ENCODE results near the gene BHLHE23. TPM values are rescaled to one million over a fixed set of nuclear protein-coding genes. Genes with fewer than 3 reads are reported as not detected.
A peak's percentile ranks its signal among the peaks of the same experiment; 100 is the strongest.
"Not testable (repeated sequence)": the region's sequence is repeated elsewhere in the genome, so short reads cannot be mapped to it uniquely, and the experiment has no call there.

BHLHE23 gene
- total RNA-seq, 1 experiment from 2014 or later: not detected

DNA sequence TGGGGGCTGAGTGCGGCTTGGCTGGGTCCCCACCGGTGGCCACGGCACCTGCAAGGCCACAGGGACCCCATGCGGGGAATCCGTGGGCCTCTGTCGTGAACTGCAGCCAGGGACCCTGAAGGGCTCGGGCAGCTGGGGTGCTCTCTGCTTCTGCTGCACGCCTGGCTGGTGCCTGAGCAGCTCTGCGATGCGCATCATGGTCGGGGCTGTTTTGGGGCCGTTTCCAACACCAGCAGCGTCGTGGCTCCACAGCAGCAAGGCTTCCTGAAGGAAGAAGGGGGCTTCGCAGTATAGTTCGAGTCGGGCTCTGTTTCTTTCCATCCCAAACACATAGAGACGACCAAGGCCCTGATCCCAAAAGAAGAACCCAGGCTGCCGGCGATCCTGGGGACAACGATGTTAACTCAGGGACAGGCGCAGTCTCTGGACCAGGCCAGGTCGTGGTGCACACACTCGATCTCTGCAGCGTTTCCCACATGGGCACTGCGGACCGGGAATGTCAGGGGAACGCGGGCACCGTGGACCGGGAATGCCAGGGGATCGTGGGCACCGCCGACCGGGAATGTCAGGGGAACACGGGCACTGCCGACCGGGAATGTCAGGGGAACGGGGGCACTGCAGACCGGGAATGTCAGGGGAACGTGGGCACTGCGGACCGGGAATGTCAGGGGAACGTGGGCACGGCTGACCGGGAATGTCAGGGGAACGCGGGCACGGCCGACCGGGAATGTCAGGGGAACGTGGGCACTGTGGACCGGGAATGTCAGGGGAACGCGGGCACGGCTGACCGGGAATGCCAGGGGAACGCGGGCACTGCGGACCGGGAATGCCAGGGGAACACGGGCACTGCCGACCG is 36.8 kb upstream of the BHLHE23 start:
- no peak for DNase-seq (ENCODE audit: low read depth)

DNA sequence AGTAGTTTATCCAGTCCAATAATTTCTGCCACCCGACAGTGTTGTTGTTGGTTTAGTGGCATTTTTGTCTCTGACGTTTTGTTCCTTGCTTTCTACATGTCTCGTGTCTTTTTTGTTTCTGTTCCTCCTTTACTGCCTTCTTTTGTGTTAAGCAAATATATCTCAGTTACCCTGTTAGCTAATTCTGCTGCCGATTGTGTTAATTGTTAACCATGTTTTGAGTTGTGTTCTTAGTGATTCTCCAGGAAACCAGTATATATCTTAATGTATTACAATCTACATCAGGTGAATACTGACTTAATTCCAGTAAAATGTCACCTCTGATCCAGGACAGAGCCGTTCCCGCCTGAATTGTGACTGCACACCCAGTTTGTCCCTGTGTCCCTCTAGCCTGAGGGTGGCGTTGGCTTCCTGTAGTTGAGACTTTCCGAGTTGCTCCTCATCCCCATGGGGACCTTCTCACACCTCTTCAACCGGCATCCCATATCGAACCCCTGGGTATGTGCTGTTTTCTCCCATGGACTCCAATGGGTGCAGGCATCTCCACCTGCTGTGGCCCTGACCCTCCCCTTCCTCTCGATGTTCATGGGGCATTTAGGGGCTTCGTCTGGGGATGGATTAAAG is 35.8 kb upstream of the BHLHE23 start:
- DNase-seq (ENCODE audit: low read depth): no peak

DNA sequence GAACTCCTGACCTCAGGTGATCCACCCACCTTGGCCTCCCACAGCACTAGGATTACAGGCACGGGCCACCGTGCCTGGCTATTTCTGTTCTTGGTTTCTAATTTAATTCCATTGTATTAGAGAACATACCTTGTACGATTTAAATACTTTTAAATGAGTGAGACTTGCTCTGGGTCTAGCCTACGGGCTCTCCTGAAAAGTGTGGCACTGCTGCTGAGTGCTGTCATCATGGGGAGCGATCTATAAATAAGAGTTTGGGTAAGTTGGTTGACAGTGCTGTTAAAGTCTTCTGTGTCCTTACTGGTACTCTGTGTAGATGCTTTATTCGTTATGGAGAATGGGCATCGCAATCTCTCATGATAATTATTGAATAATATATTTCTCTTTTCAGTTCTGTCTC is 35.0 kb upstream of the BHLHE23 start:
- DNase-seq (ENCODE audit: low read depth): no peak

DNA sequence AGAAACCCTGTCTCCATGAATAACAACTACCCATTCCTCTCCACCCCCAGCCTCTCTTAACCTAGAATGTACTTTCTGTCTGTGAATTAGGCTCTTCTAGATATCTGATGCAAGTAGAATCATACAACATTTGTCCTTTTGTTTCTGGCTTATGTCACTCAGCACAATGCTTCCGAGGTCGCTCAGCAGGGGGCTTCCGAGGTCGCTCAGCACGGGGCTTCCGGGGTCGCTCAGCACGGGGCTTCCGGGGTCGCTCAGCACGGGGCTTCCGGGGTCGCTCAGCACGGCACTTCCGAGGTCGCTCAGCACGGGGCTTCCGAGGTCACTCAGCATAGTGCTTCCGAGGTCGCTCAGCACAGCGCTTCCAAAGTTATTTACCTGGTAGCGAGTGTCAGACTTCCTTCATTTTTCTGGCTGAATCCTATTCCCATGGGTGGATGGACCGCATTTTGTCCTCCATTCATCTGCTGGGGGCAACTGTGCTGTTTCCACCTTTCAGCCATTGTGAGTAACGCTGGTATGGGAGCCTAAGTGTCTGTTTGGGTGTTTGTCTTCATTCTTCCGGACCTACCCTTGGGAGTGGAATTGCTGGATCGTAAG is 31.0 kb upstream of the BHLHE23 start:
- no peak for DNase-seq (ENCODE audit: low read depth)

DNA sequence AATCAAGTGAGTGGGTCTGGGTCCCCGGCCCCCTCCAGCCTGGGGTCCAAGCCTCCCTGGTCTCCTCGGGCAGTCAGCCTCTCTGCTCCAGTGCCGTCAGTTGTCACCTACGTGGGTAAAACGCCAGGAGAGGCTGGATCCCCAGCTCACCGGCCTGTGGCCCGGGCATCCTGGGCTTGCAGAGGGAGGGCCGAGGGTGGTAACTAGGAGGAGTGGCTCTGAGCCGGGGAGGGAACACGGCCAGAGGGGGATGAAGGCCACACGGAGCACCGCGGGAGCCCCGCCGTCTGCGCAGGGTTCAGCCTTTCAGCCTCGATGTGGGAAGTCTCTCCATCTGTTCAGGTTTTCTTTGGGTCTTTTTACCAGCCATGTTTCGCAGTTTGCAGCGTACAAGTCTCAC is 29.5 kb upstream of the BHLHE23 start:
- no peak for DNase-seq (ENCODE audit: low read depth)

DNA sequence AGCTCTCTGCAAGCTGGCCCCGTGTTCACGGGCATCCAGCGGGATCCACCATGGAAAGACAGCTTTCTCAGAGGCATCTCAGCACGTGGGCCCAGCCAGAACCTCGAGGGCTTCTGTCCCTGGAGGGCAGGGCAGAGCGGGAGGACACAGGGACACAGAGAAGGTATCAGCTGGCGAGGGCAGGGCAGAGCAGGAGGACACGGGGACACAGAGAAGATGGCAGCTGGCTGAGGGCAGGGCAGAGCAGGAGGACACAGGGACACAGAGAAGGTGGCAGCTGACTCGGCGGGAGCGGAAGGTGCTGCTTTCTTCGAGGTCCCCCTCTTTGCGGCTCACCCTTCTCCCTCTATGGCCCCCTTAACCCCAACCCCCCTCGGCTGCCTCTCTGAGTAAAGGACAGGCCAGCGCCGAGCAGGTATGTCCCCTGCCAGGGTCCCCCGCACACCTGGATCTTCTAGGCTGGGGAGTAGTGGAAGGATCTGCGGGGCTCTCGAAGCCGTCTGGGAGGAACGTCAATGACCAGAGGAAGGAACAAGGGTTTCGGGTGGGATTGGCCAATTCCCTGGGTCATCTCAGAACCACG is 28.9 kb upstream of the BHLHE23 start:
- DNase-seq (ENCODE audit: low read depth): no peak

DNA sequence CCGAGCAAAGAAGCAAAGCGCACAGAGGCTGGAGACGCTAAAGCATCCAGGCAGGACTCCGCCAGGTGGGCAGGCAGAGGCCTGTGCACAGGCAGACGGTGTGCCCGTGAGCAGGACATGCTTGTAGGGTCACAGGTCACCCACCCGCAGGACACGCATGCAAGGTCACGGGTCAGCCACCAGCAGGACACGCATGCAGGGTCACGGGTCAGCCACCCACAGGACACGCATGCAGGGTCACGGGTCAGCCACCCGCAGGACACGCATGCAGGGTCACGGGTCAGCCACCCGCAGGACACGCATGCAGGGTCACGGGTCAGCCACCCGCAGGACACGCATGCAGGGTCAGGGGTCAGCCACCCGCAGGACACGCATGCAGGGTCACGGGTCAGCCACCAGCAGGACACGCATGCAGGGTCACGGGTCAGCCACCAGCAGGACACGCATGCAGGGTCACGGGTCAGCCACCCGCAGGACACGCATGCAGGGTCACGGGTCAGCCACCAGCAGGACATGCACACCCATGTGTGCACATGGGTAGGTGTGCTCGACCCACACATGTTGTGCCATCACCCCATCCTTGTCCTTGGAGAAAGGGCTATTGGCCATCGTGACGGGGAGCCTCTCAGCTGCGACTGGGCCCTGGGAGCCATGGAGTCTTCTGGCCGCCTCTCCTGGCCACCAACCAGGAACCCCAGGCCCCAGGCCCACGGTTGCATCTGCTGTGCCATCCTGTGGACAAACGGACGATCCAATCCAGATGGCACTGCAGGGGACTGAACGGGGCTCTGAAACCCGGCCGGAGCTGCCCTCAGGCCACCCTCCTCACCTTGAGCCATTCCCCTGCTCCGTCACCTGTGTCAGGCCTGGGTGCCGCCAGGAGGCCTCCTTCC is 28.2 kb upstream of the BHLHE23 start:
- DNase-seq (ENCODE audit: low read depth): not testable (repeated sequence)

DNA sequence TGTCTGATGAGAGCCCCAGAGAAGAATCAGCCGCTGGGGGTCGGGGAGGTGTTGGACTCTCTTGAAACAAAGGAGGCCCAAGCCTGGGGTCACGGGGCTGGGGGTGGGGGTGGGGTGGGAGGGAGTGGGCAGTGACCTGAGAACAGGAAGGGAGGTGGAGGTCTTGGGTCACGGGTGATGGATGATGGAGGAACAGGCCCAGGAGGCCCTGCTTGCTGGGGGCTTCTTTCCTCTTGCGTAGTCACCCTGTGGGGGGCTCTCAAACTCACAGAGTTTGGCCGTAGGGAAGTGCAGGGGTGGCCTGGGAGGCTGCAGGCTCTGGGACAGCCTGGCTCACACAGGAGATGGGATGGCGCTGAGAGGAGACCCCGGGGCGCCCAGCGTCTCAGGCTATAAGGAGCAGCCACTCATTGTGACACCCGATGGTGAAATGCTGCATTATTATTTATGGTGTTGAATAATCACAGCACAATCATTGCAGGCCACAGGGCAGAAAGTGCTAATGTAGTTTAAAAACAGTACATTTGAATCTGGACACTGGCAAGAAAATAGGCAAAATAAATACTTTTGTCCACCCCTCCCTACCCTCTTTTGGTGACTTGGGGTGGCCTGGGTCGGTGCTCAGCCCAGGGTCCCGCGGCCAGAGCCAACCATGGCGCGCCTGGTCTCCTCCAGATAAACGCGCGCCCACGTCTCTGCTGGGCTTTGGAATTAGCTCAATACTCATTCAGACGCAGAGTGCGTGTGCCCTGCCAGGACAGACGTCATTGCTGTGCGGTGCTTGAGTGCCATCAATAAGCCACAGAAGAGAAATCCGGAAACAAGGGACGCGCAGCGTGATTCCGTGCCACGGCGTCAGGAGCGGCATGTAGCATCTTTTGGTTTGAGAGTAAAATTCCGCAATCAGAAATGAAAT is 27.3 kb upstream of the BHLHE23 start:
- no peak for DNase-seq (ENCODE audit: low read depth)

DNA sequence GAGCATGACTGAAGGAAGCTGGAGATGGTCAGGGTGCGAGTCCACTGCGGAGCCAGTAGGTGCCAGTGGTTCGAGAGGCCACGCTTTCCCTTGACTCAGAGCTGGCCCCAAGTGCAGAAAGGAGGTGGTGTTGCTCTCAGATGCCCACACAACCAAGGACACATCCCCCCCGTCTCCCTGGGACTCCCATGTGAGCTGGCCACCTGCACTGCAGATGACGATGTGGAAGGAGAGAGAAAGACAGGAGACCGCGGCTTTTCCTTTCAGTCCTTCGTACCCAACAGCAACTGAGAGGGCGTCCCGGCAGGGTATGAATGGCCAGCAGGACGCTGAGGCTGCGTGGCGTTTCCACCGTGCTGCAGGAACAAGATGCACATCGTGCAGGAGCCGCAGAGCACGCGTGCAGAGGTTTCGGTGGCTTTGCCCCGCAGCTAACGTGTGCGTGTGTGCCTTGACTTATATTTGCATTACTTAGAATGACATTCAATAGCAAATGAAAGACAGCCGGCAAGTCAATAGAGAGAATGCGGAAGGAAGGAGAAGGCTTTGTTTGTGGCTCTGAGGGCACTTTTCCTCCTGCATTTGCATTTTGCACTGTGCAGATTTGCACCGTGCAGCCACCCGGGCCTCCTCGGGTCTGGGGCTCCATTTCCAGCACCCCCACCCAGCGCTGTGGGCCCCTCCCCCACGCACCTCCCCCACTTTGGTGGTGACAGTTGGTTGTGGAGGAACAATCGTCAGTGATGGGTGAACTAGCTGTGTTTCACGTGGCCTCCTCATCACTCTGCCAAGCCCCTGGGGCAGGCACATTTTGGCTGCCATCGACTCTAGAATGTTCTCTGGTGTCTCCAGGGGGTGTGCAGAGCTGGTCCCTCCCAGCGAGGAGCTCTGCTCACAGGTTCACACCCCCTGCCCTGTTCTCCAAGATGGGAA is 26.4 kb upstream of the BHLHE23 start:
- no peak for DNase-seq (ENCODE audit: low read depth)

DNA sequence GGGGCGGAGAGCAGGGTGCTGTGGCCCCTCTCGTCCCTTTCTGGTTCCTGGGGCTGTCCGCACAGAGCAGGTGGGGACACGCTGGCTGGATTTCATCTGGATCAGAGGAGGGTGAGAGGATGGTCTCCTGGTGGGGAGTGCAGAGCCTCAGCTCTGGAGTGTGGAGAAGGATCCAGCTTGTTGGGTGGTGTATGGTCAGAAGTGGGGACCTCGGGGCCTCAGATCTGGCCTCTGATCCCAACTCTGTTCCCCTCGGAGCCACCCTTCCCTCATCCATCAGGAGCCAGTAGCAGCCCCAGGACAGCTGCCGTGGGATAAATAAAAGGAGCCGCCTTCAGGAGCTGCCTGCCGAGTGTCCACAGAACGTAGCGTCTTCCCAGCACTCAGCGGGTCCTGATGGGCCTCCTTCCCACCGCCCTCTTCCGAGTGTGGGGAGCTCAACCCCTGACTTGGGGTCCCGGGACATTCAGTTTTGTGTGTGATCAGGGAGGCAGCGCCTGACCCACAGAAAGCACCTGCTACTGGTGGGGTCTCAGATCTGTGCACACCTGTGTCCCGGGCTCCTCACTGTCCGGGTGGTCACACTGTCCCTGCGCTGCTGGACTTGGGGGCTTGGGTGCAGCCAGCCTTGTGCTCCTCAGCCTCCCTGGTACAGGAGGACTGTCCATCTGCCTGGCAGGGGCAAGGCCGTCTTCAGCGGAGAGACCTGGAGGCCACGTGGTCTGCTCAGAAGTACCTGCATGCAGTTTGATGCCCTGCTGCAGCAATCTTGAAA is 25.4 kb upstream of the BHLHE23 start:
- no peak for DNase-seq (ENCODE audit: low read depth)

DNA sequence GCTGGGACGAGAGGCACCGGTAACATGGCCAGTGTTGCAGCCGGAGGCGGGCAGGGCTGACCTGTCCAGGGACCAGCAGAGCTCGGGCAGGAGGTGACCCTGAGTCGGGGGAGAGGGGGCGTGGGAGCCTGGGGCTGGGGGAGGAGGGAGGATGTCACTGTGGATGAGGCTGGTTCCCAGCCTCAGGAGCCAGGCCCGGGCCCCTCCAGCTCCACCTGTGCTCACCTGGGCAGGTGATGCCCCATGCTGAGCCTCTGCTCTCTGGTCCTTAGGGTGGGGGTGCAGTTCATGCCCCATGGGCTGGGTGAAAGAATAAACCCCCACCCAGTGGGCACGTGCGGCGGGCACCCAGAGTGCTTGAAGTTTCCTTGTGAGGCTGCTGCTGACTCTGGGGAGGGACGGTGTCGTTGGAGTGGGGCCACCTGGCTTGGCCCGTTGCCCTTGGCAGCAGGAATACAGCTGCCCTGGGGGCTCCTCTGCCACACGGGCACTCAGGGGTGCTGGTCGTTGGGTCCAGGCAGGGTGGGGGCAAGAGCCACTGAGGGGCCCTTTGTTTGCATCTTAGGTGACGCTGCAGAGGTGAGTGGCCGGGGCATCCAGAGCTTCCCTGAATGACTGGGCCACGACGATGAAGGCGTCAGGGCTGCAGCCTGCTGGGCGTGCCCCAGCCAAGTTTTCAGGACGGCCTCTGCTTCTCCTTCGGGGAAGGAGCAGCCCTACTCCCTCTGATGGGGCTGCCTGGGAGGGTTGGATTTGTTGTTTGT is 24.7 kb upstream of the BHLHE23 start:
- no peak for DNase-seq (ENCODE audit: low read depth)

DNA sequence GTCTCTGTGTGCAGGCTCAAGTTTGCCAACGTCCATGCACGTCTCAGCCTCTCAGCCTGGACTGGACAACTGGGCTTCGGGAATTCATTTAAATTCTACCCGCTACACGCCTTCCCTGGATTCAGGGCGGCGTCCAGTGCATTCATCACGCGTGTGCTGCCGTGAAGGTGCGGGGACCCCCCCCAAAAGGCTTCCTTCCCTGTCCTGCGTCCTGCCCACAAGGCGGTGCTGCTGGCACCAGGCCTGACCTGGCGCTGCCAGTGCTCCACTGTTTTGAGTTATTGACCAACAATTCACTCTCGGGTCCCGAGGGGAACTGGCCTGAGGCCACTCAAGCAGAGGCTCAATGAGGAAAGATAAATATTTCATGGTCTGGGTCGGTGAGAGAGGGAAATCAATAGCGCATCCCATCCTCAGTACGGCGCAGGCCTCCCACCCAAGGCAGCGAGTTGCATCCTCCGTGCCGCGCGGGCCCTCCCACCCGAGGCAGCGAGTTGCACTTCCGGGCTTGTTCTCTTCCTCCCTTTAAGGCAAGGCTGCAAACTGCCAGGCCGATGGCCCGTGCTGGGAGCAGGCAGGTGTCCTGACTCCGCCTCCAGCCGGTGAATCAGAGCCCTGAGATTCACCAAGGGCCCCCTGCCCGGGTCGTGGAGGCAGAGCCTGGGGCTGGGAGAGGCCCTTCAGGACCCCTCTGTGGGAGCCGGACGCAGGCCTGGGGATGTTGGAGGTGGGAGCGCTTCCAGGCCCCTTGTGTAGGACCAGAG is 22.8 kb upstream of the BHLHE23 start:
- no peak for DNase-seq (ENCODE audit: low read depth)

DNA sequence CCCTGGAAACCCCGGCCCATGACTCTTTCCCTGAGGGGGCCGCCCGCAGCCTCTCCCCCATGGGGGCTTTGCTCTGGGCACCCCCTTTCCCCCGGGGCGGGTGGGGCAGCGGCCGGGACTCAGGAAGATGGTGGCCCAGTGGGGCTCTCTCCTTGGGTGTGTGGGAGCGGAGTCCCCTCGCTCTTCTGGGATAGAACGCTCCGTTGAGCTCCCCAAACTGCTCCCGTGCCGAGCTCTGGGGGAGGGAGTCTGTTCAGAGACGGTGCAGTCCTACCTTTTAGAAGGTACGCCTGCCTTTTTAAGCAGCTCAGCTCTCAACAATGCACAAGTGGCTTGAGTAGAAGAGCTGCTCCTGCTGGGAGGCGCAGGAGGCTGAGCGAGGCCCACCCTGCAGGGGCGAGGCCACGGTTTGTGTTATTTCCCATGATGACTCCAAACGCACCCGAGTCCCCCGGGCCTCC is 21.7 kb upstream of the BHLHE23 start:
- DNase-seq (ENCODE audit: low read depth): no peak

DNA sequence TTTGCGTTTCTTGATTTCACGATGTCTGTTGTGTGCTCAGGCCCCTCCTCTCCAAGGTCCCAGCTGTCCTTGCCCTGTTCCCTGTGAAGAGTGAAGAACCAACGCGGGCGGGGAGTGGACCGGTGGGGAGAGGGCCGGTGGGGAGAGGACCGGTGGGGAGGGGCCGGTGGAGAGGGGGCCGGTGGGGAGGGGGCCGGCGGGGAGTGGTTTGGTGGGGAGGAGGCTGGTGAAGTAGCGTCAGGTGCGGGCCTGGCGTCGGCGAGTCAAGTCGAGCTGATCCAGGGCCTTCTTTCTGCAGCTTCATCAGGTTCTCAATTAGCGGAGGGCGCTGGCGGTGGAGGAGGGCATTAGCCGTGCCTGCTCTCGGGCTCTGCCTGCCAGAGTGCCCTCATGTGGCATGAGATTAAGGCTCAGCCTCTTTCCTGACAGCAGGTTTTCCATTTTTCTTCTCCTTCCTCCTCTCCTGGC is 21.2 kb upstream of the BHLHE23 start:
- DNase-seq (ENCODE audit: low read depth): peak; percentile 70

DNA sequence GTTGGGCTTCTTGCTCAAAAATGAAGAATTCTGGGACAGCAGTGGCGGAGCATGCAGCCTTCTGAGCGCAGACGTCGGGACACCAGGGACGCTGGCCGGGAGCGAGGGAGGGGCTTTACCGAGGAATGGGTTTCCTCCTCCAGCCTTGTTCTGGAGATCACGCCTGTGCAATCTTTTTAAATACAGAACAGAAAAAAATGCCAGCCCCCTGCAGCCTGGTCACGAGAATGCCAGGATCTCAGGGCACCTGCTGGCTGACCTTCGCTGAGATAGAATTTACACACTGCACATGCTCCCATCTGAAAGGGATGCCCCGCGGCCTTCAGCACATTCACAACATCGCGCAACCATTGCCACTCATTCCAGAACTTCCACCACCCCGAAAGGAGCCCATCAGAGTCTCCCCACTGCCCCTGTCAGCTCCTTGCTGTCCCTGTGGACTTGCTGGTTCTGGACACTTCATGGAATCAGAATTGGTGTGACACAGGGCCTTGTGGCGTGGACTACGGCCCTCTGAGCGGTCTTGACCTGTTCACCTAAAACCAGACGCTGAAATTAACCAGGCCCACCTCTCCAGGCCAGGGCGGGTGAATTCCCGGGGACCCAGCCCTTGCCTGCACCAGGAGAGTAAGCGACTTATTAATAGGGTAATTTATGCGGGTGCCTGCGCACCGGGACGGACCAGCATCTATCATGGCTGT is 20.6 kb upstream of the BHLHE23 start:
- DNase-seq (ENCODE audit: low read depth): no peak

DNA sequence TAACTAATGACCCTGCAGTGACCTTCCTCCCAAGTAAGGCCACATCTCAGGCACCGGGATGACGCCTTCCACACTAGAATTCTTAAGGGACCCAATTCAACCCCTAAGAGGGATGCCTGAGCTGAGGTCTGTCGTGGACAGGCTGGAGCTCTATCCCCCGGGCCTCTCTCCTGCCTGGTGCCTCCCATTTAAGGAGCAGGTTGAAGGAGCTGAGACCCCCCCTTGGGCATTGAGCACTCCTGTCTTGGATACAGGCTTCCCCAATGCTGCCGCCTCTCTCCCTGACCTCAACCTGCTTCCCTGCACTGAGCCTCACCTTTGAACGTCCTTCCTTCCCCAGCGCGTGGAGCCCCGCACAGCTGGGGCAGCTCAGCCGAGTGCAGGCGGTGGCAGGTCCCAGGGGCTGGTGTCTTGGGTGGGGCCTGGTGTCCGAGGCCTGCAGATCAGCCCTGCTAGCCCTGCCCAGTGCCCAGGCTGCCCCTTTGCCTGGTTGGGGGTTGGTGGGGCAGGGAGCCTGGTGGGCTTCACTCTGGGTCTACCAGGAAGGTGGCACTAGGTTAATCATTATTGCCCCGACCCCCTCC is 19.9 kb upstream of the BHLHE23 start:
- DNase-seq (ENCODE audit: low read depth): no peak
